Measurements from ENCODE around the gene ARPP21.

Gene ARPP21

GRCh38 chr3:35710554-35710953 lies 71.2 kb downstream of the ARPP21 start:
- Histone ChIP-seq H3F3A (ENCODE audit: control insufficient read depth, insufficient read depth) (no peaks in the 10 kb centered on the region), H4K20me1 (ENCODE audit: control insufficient read depth, insufficient read depth, low read depth, low read length) (no peaks in the 10 kb centered on the region), H3K27me3 (ENCODE audit: control insufficient read depth, low read length) (no peaks in the 10 kb centered on the region), H3K36me3 (ENCODE audit: control insufficient read depth, low read length) (no peaks in the 10 kb centered on the region), H3K27ac (ENCODE audit: low read depth, low read length) (no peak overlapping the region), H3K79me2 (ENCODE audit: control insufficient read depth, low read length) (no peaks in the 10 kb centered on the region), H3K4me3 (ENCODE audit: low read length) (no peak overlapping the region), H3K9me2 (replicated peaks; ENCODE audit: control insufficient read depth, low read length) (no peaks in the 10 kb centered on the region), H3K9me3 (ENCODE audit: control insufficient read depth, insufficient read depth, low read length) (no peaks in the 10 kb centered on the region), H3K4me1 (ENCODE audit: control insufficient read depth, low read length) (no peaks in the 10 kb centered on the region), H3K4me2 (ENCODE audit: low read length) (no peak overlapping the region)
- TF ChIP-seq CTCF (IDR thresholded peaks at IDR 0.05; ENCODE audit: low read depth, low read length, poor library complexity, severe bottlenecking) (no peak), EZH2phosphoT487 (IDR thresholded peaks at IDR 0.05; ENCODE audit: borderline replicate concordance, low read length) (no peak)

GRCh38 chr3:35718921-35719320 lies 79.6 kb downstream of the ARPP21 start:
- H3K4me2 ChIP-seq (ENCODE audit: low read length), result no peak overlapping the region
- no peak overlapping the region for H3K27ac ChIP-seq (ENCODE audit: low read depth, low read length)
- H3K79me2 ChIP-seq (ENCODE audit: control insufficient read depth, low read length), result no peaks in the 10 kb centered on the region
- H3K27me3 ChIP-seq (ENCODE audit: control insufficient read depth, low read length), result no peaks in the 10 kb centered on the region
- H4K20me1 ChIP-seq (ENCODE audit: control insufficient read depth, insufficient read depth, low read depth, low read length), result no peaks in the 10 kb centered on the region
- H3K4me1 ChIP-seq (ENCODE audit: control insufficient read depth, low read length), result no peaks in the 10 kb centered on the region
- H3K9me3 ChIP-seq (ENCODE audit: control insufficient read depth, insufficient read depth, low read length), result no peaks in the 10 kb centered on the region
- no peak overlapping the region for H3K4me3 ChIP-seq (ENCODE audit: low read length)
- no peak for TF ChIP-seq EZH2phosphoT487 (IDR thresholded peaks at IDR 0.05; ENCODE audit: borderline replicate concordance, low read length)
- no peak for TF ChIP-seq CTCF (IDR thresholded peaks at IDR 0.05; ENCODE audit: low read depth, low read length, poor library complexity, severe bottlenecking)
- H3K9me2 ChIP-seq (replicated peaks; ENCODE audit: control insufficient read depth, low read length), result no peaks in the 10 kb centered on the region
- no peaks in the 10 kb centered on the region for H3K36me3 ChIP-seq (ENCODE audit: control insufficient read depth, low read length)
- no peaks in the 10 kb centered on the region for H3F3A ChIP-seq (ENCODE audit: control insufficient read depth, insufficient read depth)

GRCh38 chr3:35721628-35722027 lies 82.3 kb downstream of the ARPP21 start:
- Histone ChIP-seq H3F3A (ENCODE audit: control insufficient read depth, insufficient read depth) (no peaks in the 10 kb centered on the region), H3K4me1 (ENCODE audit: control insufficient read depth, low read length) (no peaks in the 10 kb centered on the region), H3K4me3 (ENCODE audit: low read length) (no peak overlapping the region), H3K27me3 (ENCODE audit: control insufficient read depth, low read length) (no peaks in the 10 kb centered on the region), H4K20me1 (ENCODE audit: control insufficient read depth, insufficient read depth, low read depth, low read length) (no peaks in the 10 kb centered on the region), H3K4me2 (ENCODE audit: low read length) (no peak overlapping the region), H3K36me3 (ENCODE audit: control insufficient read depth, low read length) (no peaks in the 10 kb centered on the region), H3K9me3 (ENCODE audit: control insufficient read depth, insufficient read depth, low read length) (no peaks in the 10 kb centered on the region), H3K79me2 (ENCODE audit: control insufficient read depth, low read length) (no peaks in the 10 kb centered on the region), H3K27ac (ENCODE audit: low read depth, low read length) (no peak overlapping the region), H3K9me2 (replicated peaks; ENCODE audit: control insufficient read depth, low read length) (no peaks in the 10 kb centered on the region)
- no peak for TF ChIP-seq EZH2phosphoT487 (IDR thresholded peaks at IDR 0.05; ENCODE audit: borderline replicate concordance, low read length)
- no peak for TF ChIP-seq CTCF (IDR thresholded peaks at IDR 0.05; ENCODE audit: low read depth, low read length, poor library complexity, severe bottlenecking)

GRCh38 chr3:35722902-35723301 lies 83.6 kb downstream of the ARPP21 start:
- no peaks in the 10 kb centered on the region for H3K27me3 ChIP-seq (ENCODE audit: control insufficient read depth, low read length)
- no peak for TF ChIP-seq CTCF (IDR thresholded peaks at IDR 0.05; ENCODE audit: low read depth, low read length, poor library complexity, severe bottlenecking)
- TF ChIP-seq EZH2phosphoT487 (IDR thresholded peaks at IDR 0.05; ENCODE audit: borderline replicate concordance, low read length), result no peak
- no peaks in the 10 kb centered on the region for H3K36me3 ChIP-seq (ENCODE audit: control insufficient read depth, low read length)

More at GRCh38 chr3:35722902-35723301, 83.6 kb downstream of the ARPP21 start:
- no peaks in the 10 kb centered on the region for H3K4me1 ChIP-seq (ENCODE audit: control insufficient read depth, low read length)
- no peak overlapping the region for H3K4me2 ChIP-seq (ENCODE audit: low read length)
- H3K9me2 ChIP-seq (replicated peaks; ENCODE audit: control insufficient read depth, low read length), result no peaks in the 10 kb centered on the region
- no peaks in the 10 kb centered on the region for H4K20me1 ChIP-seq (ENCODE audit: control insufficient read depth, insufficient read depth, low read depth, low read length)
- H3K27ac ChIP-seq (ENCODE audit: low read depth, low read length), result no peak overlapping the region
- H3K9me3 ChIP-seq (ENCODE audit: control insufficient read depth, insufficient read depth, low read length), result no peaks in the 10 kb centered on the region
- no peaks in the 10 kb centered on the region for H3F3A ChIP-seq (ENCODE audit: control insufficient read depth, insufficient read depth)
- no peak overlapping the region for H3K4me3 ChIP-seq (ENCODE audit: low read length)
- H3K79me2 ChIP-seq (ENCODE audit: control insufficient read depth, low read length), result no peaks in the 10 kb centered on the region

Measured in DOHH2 (cell line).